Panc1 (cell line): ENCODE data around the gene CD6. TPM values are rescaled to one million over a fixed set of nuclear protein-coding genes. Genes with fewer than 3 reads are reported as not detected.

ENCODE experiments used
- ATAC-seq: fragments of 200-7000 bp; cut with Tn5 transposase; 2 replicates; pipeline ENCODE4 v1.9.1; 2020; ENCODE audit warnings: mild to moderate bottlenecking, moderate library complexity
- BruUV-seq: library from RNA; stranded (reverse); fragments of 400-500 nt; replicated peaks from 2 replicates; lab custom pipeline; 2021; lab: Mats Ljungman, UMichigan
- CTCF ChIA-PET: fragments of 300-600 bp; sonication (Branson Sonifier 250); formaldehyde crosslinking; loops from one replicate; lab custom pipeline; 2022; ENCODE audit warnings: antibody characterized with exemption; lab: Charles Lee
- POLR2A ChIA-PET: fragments of 300-600 bp; sonication (Branson Sonifier 250); formaldehyde crosslinking; loops from one replicate; lab custom pipeline; 2022; ENCODE audit warnings: antibody characterized with exemption; lab: Charles Lee
- DNase-seq: peaks from one replicate; pipeline ENCODE4 v3.0.0-alpha.2; 2010; ENCODE audit warnings: low read depth, low spot score
- H3K27ac ChIP-seq: 2 replicates; pipeline ENCODE4 v1.5.1; 2011; ENCODE audit warnings: mild to moderate bottlenecking, low read length, inconsistent platforms
- H3K27me3 ChIP-seq: fragments of 200-500 bp; sonication (Bioruptor generic); 2 replicates; pipeline ENCODE4 v1.6.0; 2014; ENCODE audit warnings: low read length, inconsistent platforms; ENCODE audit not compliant: control insufficient read depth, insufficient read depth
- H3K36me3 ChIP-seq: fragments of 200-500 bp; sonication (Bioruptor generic); 2 replicates; pipeline ENCODE4 v1.5.1; 2014; ENCODE audit warnings: inconsistent platforms, mild to moderate bottlenecking, low read length, moderate library complexity; ENCODE audit not compliant: control insufficient read depth, insufficient read depth
- H3K4me1 ChIP-seq: 2 replicates; pipeline ENCODE4 v1.5.1; 2011; ENCODE audit warnings: inconsistent platforms, mild to moderate bottlenecking, low read length, moderate library complexity; ENCODE audit not compliant: control insufficient read depth, insufficient read depth
- H3K4me3 ChIP-seq, 2 experiments: 2 replicates each; pipeline ENCODE4 v1.5.1; 2011 to 2012; ENCODE audit warnings: low read depth in 2 of 2, low read length in 2 of 2, mild to moderate bottlenecking in 2 of 2, inconsistent platforms in 1 of 2, moderate library complexity in 1 of 2
- H3K9me3 ChIP-seq: fragments of 200-500 bp; sonication (Bioruptor generic); 2 replicates; pipeline ENCODE4 v1.5.1; 2014; ENCODE audit warnings: low read depth, mild to moderate bottlenecking, inconsistent platforms, low read length, moderate library complexity; ENCODE audit not compliant: control insufficient read depth, insufficient read depth
- POLR2AphosphoS5 ChIP-seq: IDR thresholded peaks from 2 replicates; pipeline ENCODE4 v1.6.1; 2012; ENCODE audit warnings: mild to moderate bottlenecking, low read depth, low read length, moderate library complexity
- SIN3A ChIP-seq: IDR thresholded peaks from 2 replicates; pipeline ENCODE4 v1.6.1; 2012; ENCODE audit warnings: low read depth, mild to moderate bottlenecking, low read length, moderate library complexity, borderline replicate concordance; ENCODE audit not compliant: insufficient read depth
- TCF7L2 ChIP-seq: IDR thresholded peaks from 2 replicates; pipeline ENCODE4 v1.6.1; 2011; ENCODE audit warnings: mild to moderate bottlenecking, low read depth, low read length, inconsistent platforms
- in situ Hi-C: cut with HindIII; loops from 2 replicates; pipeline ENCODE4 v1.10.0; 2016; ENCODE audit warnings: low sequenced_read_pairs, low pct_unique_long_range_greater_than_20kb
- intact Hi-C: fragments of 100-400 bp; cut with micrococcal nuclease; formaldehyde crosslinking; loops from one replicate; pipeline ENCODE4 v1.10.0; 2022; ENCODE audit not compliant: unreplicated experiment
- total RNA-seq: library from RNA; stranded (reverse); gene quantifications from one replicate; pipeline ENCODE4 v1.2.1, GENCODE V29; 2021; ENCODE audit not compliant: unreplicated experiment
- TF ChIP-seq, protein P1 (sequence below), 2 experiments: IDR thresholded peaks; 2 replicates each; pipeline ENCODE4 v1.6.1; 2011 to 2012; ENCODE audit warnings: low read depth in 2 of 2, control low read depth in 1 of 2, low read length in 1 of 2, mild to moderate bottlenecking in 1 of 2, moderate library complexity in 1 of 2; ENCODE audit not compliant: insufficient read depth in 1 of 2
- TF ChIP-seq, protein P2 (sequence below): fragments of 450-650 bp; IDR thresholded peaks from 2 replicates; pipeline ENCODE4 v1.5.1; 2017; ENCODE audit warnings: mild to moderate bottlenecking

The CD6 gene
- total RNA-seq, 1 experiment from 2014 or later: 1.1 TPM

DNA sequence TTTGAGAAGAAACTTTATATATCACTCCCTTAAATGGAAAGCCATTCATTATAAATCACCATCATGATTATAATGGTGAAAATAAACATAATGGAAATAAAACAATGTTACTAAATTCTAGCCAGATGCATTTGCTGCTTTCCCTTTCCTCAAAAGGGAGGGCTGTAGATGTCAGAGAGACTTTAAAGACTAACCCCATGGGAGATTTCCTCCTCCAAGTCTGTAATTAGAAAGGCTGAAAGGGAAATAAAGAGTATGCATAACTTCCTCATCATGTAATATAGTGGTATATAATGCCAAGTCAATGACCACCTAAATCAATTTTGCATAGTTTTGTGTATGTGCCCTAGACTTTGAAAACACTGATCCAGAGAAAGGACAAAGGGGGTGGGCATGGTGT lies 6.4 kb downstream of the CD6 start:
- DNase-seq: no peak
- POLR2A ChIA-PET: no interaction called here
- H3K4me3 ChIP-seq: no peak overlapping the region
- CTCF ChIA-PET: no interaction called here
- no peak for ATAC-seq
- no peak overlapping the region for H3K27ac ChIP-seq
- BruUV-seq: no TSS peak
- no peaks in the 10 kb centered on the region for H3K36me3 ChIP-seq
- H3K4me1 ChIP-seq: no peaks in the 10 kb centered on the region
- no peak for TF ChIP-seq SIN3A
- TF ChIP-seq, protein P1, sequence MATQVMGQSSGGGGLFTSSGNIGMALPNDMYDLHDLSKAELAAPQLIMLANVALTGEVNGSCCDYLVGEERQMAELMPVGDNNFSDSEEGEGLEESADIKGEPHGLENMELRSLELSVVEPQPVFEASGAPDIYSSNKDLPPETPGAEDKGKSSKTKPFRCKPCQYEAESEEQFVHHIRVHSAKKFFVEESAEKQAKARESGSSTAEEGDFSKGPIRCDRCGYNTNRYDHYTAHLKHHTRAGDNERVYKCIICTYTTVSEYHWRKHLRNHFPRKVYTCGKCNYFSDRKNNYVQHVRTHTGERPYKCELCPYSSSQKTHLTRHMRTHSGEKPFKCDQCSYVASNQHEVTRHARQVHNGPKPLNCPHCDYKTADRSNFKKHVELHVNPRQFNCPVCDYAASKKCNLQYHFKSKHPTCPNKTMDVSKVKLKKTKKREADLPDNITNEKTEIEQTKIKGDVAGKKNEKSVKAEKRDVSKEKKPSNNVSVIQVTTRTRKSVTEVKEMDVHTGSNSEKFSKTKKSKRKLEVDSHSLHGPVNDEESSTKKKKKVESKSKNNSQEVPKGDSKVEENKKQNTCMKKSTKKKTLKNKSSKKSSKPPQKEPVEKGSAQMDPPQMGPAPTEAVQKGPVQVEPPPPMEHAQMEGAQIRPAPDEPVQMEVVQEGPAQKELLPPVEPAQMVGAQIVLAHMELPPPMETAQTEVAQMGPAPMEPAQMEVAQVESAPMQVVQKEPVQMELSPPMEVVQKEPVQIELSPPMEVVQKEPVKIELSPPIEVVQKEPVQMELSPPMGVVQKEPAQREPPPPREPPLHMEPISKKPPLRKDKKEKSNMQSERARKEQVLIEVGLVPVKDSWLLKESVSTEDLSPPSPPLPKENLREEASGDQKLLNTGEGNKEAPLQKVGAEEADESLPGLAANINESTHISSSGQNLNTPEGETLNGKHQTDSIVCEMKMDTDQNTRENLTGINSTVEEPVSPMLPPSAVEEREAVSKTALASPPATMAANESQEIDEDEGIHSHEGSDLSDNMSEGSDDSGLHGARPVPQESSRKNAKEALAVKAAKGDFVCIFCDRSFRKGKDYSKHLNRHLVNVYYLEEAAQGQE (IDR thresholded peaks at IDR 0.05; ENCODE audit: insufficient read depth in 1 of 2, low read depth in 2 of 2, low read length in 1 of 2): no peak
- no peak for TF ChIP-seq TCF7L2
- in situ Hi-C loops: no loop called here
- H3K27me3 ChIP-seq: no peaks in the 10 kb centered on the region
- intact Hi-C loops: no loop called here
- H3K9me3 ChIP-seq: no peaks in the 10 kb centered on the region

DNA sequence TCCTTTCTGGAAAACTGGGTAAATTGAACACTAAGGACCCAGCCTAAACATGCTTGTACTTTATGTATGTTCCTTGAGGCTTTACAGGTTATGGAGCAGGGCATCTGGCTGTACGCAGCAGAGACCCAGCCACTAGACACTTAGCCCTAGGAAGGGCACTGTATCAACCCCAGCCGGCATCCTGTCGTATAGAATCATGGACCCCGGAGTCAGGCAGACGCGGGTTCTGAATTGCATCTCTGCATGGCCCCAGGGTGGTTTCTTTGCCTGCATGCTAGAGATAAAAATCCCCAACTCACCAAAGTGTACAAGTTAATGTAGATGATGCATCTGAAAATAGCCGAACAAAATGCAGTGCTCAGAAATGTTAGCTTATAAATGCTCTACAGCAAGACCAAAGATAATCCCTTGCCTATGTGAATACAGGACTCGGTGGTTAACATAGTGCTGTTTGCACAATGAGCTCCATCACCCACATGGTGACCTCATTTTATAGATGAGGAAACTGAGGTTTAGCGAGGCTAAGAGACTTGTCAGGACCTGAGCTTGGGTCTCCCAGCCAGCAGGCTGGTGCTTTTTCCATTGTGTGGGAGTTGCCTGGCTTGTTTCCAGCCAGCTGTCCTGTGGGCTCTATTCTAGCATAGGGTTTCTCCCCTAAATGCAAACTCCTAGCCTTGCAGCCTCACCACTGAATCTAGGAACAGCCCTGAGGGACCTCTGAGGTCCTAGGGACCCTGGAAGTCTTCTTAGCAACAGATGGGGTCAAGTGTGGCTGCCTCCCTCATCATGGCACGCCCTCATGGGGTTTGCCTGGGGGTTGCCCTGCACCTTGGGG lies 7.3 kb downstream of the CD6 start:
- TF ChIP-seq, protein P1 (IDR thresholded peaks at IDR 0.05; ENCODE audit: insufficient read depth in 1 of 2, low read depth in 2 of 2, low read length in 1 of 2): no peak
- TF ChIP-seq, protein P2, sequence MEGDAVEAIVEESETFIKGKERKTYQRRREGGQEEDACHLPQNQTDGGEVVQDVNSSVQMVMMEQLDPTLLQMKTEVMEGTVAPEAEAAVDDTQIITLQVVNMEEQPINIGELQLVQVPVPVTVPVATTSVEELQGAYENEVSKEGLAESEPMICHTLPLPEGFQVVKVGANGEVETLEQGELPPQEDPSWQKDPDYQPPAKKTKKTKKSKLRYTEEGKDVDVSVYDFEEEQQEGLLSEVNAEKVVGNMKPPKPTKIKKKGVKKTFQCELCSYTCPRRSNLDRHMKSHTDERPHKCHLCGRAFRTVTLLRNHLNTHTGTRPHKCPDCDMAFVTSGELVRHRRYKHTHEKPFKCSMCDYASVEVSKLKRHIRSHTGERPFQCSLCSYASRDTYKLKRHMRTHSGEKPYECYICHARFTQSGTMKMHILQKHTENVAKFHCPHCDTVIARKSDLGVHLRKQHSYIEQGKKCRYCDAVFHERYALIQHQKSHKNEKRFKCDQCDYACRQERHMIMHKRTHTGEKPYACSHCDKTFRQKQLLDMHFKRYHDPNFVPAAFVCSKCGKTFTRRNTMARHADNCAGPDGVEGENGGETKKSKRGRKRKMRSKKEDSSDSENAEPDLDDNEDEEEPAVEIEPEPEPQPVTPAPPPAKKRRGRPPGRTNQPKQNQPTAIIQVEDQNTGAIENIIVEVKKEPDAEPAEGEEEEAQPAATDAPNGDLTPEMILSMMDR: no peak
- no peak for TF ChIP-seq SIN3A
- no peak for TF ChIP-seq POLR2AphosphoS5
- TF ChIP-seq TCF7L2: no peak
- no peak for ATAC-seq
- Histone ChIP-seq H3K27ac (no peak overlapping the region), H3K4me3 (no peak overlapping the region), H3K4me1 (no peaks in the 10 kb centered on the region), H3K36me3 (no peaks in the 10 kb centered on the region), H3K27me3 (no peaks in the 10 kb centered on the region), H3K9me3 (no peaks in the 10 kb centered on the region)
- intact Hi-C loops: no loop called here
- ChIA-PET POLR2A (interaction anchor here (0.6 kb wide), 2 partner anchors 470 to 1363 kb away, joined by 3 to 13 read pairs; partner anchors contain the start of gene OSBP), CTCF (interaction anchor here (0.5 kb wide), 1 partner anchor 45 kb away, joined by 5 read pairs; no protein-coding TSS in a partner anchor)
- BruUV-seq: no TSS peak
- DNase-seq: no peak
- in situ Hi-C loops: no loop called here
